GM21360 (cell line): ENCODE data around the gene NCKAP5.

Experiments
- ATAC-seq: cut with Tn5 transposase; IDR thresholded peaks from one replicate; pipeline ENCODE4 v1.9.1; 2021; ENCODE audit warnings: mild to moderate bottlenecking, moderate library complexity; ENCODE audit not compliant: unreplicated experiment

The NCKAP5 gene

DNA sequence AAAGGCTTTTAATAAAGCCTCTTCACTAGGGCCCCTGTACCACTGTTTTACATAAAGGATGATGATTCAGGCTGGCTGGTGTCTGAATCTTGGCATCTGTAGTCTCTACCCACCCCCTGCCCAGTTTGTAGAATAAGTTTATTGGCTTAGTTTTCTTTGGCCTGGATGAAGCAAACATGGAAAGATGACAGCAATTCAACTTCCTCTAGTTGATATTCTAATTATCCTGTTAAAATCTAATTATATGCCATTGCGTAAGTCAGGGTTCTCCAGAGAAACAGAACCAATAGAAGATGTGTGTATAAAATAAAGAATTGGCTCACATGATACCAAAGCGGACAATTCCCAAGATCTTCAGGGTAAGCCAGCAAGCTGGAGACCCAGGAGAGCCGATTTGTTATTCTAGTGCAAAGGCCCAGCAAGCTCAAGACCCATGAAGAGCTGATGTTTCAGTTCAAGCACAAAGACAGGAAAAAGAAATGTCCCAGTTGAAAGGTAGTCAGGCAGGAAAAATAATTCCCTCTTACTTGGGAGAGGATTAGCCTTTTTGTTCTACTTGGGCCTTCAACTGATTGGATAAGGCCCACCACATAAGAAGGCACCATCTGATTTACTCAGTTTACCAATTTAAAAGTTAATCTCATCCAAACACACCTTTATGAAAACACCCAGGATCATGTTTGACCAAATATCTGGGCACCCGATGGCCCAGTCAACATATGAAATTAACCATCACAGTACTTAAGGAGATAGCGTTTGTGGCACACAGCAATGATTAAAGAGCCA lies 815.6 kb downstream of the NCKAP5 start:
- no peak for ATAC-seq

DNA sequence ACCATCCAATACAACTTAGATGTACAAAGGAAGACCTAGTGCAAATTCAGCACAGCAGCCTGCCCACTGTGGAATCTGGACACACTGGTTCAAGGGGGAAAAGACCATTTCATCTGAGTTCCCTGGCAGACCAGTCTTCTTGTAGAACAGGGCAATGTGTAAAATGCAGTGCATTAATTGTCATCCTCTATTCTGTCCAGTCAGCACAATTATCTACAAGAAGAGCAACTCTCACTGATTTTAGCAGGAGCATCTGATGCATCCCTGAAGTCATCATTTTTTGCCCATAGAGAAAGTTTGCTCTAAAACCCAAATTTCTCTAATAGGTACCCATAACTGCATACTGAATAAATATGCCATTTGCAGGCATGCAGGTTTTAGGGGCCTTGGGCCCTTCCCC lies 816.4 kb downstream of the NCKAP5 start:
- no peak for ATAC-seq

DNA sequence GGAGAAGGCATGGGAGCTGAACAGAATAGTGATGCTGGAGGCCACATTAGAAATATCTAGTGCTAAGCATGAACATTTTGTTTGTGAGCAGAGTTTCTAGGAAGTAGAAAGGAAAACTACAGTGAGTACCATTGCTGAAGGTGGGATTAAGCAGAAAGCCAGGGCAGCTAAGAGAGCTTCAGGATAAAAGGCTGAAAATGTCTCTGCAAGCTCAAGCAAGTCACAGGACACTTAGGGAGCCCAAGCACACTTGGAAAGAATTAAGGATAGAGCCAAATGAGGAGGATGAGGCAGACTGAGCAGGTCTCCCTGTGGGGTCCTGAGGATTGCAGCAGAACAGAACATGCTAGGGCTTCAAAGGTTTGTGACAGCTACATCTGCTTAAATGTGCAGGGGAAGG lies 817.7 kb downstream of the NCKAP5 start:
- ATAC-seq = no peak

DNA sequence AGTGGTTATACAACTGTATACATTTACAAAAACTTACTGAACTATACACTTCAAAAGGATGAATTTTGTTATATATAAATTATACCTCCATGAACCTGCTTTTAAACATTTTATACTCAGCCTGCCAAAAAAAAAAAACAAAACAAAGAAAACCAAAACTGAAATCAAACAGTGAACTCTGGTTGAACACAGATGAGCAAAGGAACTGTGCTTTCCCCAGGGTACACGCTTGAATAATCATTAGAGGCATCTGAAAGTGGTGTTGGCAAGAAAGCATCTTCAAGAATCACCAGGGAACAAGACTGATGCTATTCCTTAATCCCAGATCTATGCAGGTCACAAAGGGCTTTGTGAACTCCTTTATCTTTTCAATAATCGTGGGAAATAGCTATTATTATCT lies 821.2 kb downstream of the NCKAP5 start:
- peak; percentile 71 for ATAC-seq

DNA sequence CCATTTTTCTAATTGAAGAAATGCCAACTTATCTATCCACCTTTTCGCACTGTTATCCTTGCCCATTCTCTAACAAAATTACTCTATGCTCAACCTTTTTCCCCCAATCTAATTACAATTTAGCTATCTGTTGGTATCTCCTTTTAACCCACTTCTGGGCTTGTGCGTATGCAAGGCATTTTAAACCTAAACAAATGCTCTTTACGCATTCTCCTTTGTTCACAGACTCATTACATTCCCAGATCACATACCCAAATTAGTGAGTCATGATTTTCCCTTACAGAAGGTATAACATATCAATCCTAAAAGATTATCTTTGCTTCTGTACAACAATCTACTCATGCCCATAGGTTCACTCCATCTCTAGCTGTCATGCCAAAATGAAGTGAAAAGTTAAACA lies 826.5 kb downstream of the NCKAP5 start:
- no peak for ATAC-seq

DNA sequence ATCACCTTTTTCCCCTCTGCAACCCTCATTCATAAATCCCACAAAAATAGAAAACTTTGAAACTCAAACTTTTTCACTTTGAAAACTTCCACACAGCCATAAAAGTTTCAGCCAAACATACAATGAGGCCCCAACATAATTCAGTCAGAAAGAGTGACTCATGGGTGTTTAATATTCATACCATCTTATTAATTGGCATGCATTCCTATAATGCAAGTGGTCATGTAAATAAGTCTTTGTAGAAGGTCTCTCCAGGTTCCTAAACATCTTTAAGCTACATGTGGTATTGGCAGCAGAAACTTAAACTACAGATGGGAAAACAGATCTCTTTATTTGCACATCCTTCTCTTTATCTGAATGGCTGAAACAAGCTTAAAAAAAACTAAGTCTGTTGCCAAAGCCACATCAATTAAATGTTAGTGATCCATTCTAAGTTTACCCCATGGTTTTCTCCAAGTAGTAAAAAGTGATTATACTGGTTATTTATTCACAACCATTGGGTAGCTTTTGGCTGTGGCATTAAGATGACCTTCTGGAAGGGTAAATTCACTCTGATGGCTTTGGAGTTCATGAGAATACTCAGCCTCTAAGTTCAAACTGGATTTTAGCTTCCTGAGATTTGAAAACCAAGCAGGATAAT lies 828.1 kb downstream of the NCKAP5 start:
- no peak for ATAC-seq

DNA sequence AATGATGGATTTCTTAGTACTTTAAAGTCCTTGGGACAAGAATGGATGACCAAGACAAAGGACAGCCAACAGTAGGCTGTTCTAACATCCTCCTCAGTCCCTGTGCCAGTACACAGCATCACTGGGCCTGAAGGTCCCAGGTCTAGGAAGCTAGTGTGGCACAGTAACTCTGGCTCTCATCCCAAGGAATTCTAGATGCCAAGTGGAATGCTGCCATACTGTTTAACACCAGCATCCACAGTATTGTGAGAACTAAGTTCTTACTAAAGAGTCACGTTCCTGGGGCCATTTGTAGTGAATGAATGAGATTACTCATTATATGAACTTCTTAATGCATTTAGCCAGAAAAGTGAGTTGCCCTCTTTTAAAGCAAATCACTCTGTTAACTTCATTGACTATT lies 830.0 kb downstream of the NCKAP5 start:
- ATAC-seq = no peak

DNA sequence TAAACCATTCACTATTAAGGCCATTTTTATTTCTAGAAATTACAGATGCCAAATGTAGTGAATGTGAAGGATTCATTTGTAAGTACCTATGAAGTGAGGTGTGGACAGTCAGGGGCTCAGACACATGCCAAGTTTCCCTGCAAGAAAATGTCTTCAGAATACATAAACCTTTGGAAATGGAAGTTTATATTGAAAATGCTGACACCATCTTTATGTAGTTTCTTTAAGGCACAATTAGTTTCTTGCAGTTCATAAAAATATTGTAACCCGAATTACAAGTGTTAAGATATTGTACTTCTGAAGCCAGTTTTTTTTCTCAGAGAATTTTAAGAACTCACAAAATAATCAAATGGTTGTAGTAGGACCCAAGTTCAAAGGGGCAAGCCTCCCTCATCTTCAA lies 832.2 kb downstream of the NCKAP5 start:
- no peak for ATAC-seq

DNA sequence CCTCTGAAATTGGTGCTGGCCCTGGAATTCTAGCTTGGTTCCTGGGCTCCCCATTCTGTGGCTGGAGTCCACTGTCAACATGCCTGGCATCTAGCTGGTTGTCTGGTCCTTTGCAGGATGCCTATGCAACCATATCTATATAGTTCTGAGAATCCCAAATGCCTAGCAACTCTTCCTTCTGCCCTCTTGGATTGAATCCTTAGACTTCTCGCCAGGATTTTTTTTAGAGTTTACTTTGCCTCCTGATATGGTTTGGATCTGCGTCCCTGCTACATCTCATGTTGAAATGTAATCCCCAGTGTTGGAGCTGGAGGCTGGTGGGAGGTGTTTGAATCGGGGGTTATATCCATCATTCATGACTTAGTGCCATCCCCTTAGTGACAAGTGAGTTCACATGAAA lies 833.3 kb downstream of the NCKAP5 start:
- ATAC-seq = no peak

DNA sequence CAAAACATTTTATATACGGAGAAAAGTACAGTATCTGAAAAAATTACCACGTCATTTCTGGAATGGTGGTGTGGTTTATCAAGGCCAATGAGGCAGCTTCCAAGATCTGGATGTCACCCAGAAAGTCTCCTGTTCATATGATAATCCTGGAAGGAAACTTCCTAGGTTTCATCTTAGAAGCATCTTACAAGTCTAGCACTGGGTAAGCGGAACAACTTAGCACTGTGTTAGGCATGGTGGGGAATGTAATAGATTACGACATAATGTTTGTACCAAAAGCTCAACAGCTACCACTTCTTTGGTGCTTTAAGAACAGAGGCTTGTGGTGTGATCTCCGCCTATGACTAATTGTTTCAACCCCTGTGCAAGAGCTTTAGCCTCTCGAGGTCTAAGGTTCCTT lies 835.2 kb downstream of the NCKAP5 start:
- ATAC-seq = no peak

DNA sequence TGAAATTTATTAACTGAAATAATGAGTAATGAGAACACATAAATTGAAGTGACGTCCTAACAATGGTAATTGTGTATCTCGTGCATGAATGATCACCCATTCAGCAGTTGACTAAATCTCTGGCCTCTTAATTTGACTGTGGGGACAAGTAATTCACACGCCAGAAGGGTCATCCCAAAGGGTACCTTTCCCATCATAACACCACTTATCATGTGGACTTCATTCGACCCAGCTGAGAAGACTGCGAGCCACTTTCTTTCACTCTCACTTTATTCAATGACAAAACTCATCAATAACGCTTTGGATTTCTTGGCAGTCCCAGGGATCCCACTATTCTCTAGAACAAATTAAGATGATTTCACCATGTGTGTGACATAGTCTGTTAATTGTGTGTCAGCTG lies 835.6 kb downstream of the NCKAP5 start:
- no peak for ATAC-seq

DNA sequence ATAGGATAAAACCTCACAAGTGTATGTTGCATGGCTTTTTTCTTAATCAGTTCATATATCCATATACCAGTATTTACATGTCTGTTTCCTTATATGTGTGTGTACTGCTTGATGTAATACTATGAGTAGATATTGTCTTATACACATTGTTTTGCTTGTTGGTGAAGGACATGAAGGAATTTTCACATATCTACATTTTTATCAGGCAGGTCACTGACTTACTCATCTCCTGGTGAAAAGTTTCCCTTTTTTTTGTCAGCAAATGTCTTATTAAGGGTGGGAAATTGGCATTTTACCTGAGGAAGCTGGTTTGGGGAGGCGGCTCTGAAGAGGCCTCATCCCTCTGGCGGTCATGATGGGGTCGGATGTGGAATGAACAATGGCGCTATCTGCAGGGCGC lies 836.8 kb downstream of the NCKAP5 start:
- no peak for ATAC-seq

DNA sequence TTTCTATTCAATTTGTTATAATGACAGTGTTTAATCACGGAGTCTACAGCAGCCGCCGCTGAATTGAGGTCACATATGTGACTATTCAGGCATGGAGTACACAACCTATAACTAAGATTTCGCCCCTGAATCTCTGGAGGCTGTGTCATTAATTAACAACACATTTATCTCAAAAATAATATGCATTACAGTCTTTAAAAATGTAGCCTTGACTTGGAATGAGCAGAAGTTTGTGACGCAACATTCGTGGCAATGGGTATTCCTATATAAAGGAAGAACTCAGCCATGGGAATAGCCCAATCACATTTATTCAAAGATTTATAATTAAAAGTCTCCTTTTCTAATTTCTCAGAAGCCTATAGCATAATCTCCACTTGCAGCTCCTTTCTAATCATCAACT lies 837.7 kb downstream of the NCKAP5 start:
- ATAC-seq = no peak

DNA sequence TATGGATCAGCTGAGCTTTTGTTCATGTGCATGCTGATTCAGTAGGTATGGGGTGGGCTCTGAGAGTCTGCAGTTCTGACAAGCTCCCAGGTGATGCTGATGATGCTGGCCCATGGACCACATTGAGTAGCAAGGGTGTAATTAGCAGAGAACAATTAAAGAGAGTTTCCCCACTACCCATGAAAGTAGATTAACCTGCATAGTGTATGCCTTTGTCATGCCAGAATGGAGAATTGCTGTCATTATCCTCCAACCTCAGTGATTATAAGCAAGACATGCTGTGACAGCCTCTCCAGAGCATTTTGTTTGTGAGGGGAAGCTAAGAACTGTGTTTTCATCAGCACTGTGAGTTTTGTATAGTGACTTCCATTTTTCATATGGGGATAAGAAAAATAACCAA lies 838.7 kb downstream of the NCKAP5 start:
- no peak for ATAC-seq

DNA sequence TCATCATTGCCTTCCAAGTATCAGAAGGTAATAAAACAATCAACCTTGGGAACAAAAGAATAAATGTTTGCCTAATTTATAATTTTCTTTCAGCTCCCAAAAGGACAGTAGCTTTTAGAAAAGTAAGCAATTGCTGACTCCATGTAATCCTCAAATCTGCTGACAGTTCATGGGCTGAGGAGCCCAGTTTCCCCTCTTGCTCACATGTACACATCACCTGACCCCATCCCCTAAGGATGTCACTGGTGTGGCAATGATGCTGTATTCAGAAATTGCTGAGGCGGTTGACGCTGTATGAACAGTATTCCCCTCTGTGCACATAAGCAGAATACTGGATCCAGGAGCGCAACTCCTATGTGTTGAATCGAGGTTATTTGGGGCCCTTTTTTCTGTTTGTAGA lies 842.1 kb downstream of the NCKAP5 start:
- no peak for ATAC-seq

DNA sequence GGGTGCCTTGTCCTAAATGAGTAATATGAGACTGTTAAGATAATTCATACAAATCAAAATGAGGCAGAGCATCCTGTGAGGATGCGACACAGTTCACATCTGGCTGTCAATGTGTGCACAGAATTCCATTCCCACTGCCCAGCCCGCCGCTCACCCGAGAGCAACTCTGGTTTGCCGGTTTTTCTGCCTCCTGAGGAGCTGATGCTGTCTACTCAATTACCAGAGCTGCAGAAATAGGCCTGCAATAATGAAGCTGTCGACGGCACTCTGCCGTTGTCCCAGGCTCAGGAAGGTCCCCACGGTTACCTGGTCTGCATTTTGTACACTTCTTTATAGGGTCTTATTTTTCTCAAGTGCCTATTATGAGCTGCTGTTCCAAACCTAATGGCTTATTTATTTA lies 842.5 kb downstream of the NCKAP5 start:
- no peak for ATAC-seq

DNA sequence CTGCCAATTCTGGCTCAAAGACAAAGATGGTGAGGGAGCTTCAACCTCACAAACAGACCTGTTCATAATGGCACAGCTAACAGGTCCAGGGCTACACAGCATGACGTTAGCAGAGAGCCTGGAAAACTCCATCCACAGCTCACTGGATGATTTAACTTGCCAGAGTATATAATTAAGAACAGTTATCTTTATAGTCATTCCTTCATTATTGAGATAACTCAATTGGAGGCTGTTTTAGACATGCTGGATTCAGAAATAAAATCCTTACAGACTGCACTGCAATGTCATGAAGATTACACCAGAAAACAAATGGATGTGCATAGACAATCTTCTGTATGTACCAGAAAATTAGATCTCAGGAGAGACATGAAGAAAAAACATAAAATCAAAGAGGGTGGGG lies 843.1 kb downstream of the NCKAP5 start:
- ATAC-seq = no peak

DNA sequence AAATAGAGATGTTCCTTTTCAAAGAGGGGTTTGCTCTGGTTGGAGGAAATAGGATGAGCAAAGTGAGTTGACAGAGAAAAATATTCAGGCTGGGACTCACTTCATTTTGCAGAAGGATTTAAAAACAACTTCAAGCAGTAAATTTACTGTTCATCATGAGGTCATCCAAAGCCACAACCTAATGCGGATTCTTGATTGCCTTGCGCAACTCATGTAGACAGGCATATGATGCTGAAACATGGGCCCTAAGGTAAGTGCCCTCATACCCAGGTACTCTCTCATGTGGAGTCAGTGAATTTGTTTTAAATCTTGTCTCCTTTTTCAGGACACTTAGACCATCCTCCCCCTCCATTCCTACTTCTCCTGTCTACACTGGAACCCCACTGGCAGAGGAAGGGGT lies 846.3 kb downstream of the NCKAP5 start:
- no peak for ATAC-seq

DNA sequence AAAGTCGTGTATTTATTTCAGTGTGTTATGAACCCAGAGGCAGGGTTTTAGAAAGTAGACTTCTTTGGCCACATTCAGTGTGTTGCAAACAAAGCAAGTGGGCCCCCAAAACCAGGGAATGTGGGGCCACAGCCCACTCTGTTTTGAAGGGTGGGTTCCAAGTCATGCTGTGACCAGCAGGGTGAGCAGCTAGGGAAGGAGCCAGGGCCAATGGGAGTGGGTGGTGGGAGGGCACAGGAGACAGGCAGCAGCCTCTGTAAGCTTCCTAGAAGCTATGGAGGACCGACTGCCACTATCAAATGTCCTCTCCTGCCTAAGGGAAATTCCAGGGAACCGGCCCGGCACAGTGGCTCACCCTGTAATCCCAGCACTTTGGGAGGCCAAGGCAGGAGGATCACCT lies 847.9 kb downstream of the NCKAP5 start:
- ATAC-seq = no peak

DNA sequence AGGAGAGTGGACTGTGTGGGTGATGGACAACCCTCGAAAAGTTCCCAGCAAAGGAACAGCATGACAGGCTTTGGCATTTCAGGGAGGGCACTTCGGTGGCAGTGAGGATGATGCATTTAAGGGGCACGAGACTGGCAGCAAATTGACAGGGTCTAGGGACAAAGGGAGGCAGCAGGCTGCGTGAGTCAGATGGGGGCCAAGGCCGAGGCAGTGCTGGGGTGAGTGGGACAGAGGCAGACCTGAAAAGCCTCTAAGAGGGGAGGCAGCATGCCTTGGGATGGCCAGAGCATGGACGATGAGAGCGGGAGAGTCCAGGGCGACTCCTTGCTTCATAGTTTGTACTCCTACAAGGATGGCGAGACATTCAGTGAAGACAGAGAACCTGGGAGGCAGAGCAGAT lies 848.8 kb downstream of the NCKAP5 start:
- ATAC-seq = no peak

DNA sequence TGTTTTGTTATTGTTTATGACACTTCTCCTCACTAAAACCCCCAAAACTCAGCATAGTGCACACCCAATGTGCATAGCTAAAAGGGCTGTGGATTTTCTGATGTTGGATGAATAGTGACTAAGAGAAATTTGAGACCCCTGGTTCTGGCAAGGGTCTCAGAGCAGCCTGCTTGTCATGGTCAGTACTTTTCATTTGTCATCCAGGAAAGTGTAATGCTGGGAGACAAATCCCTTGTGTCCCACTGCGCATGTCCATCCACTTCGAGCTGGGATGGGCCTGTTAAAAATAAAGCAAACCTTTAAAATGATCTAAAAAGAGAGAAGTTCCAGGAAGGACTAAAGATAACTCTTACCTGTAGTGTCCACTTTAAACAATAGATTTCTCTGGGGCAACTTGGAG lies 851.3 kb downstream of the NCKAP5 start:
- no peak for ATAC-seq

DNA sequence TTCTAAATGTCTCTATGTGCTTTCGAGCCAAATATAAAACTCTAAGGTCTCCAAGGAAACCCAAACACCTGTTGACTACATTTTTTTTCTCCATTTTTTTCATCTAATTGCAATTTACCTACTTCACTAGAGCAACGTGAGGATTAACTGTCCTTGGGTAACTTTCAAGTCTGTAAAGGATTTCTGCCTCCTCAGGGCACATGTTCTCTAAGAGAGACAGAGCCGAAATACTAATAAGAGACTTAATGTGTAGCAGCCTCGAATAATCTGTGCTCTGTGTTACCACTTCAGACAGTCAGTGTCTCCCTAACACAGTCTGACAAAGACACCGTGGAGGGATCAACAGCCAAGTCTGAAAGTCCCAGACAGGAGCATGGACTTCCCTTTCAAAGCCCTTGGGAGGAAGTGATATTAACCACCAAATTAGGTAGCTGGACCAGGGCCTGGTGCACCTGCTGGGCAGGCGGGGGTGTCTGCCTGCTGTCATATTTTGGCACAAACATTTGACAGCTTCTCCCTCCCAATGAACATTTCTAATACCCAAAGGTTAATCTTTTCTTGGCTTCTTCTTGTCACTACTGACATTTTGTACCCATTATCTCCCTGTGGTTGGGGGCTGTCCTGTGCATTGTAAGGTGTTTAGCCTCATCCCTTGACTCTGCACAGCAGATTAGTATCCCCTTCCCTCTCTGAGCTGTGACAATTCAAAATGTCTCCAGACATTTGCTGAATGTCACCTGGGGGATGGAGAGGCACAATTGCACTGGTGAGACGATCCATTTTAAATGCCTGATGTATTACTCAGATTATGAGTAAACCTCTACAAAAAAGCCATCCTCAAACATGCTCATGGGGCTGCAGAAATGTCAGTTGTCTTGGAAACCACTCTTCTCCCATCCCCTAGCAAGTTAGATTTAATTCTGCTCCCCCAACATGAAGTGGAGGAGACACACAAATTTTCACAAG lies 852.6 kb downstream of the NCKAP5 start:
- ATAC-seq = no peak
